CD8-positive, alpha-beta memory T cell (primary cell): Measurements from ENCODE around the gene RALA. TPM values are rescaled to one million over a fixed set of nuclear protein-coding genes. Genes with fewer than 3 reads are reported as not detected.
A peak's percentile ranks its signal among the peaks of the same experiment; 100 is the strongest.

Source experiments
- CTCF ChIA-PET: fragments of 350-600 bp; sonication (Branson Sonifier 250); formaldehyde crosslinking; loops from one replicate; lab custom pipeline; 2021; ENCODE audit warnings: antibody characterized with exemption; lab: Charles Lee
- POLR2A ChIA-PET: fragments of 350-600 bp; sonication (Branson Sonifier 250); formaldehyde crosslinking; loops from one replicate; lab custom pipeline; 2021; ENCODE audit warnings: antibody characterized with exemption; lab: Charles Lee
- DNase-seq, 5 donors: peaks; one replicate each; pipeline versions ENCODE4 v3.0.0 to v3.0.0-alpha.2; 2020 to 2022; ENCODE audit warnings: mixed read lengths in 1 of 5
- H3K27ac ChIP-seq: one replicate; pipeline ENCODE4 v1.7.0; 2013; ENCODE audit warnings: low read depth, mild to moderate bottlenecking, low read length, moderate library complexity
- H3K27me3 ChIP-seq: 2 replicates; pipeline ENCODE4 v1.7.0; 2013; ENCODE audit warnings: low read length, mild to moderate bottlenecking; ENCODE audit not compliant: insufficient read depth, poor library complexity, severe bottlenecking
- H3K36me3 ChIP-seq: 2 replicates; pipeline ENCODE4 v1.7.0; 2013; ENCODE audit warnings: mild to moderate bottlenecking, low read length, moderate library complexity; ENCODE audit not compliant: insufficient read depth
- H3K4me1 ChIP-seq: 2 replicates; pipeline ENCODE4 v1.7.0; 2013; ENCODE audit warnings: mild to moderate bottlenecking, low read length, moderate library complexity; ENCODE audit not compliant: insufficient read depth
- H3K4me3 ChIP-seq: 2 replicates; pipeline ENCODE4 v1.7.0; 2013; ENCODE audit warnings: mild to moderate bottlenecking, low read length
- H3K9me3 ChIP-seq: 2 replicates; pipeline ENCODE4 v1.7.0; 2013; ENCODE audit warnings: mild to moderate bottlenecking, low read length
- H3K27ac Mint-ChIP-seq, 8 donors: one replicate each; pipeline ENCODE4 v1.8.0; 2020 to 2021; ENCODE audit warnings: mixed read lengths in 8 of 8, mild to moderate bottlenecking in 6 of 8, inconsistent platforms in 3 of 8, moderate library complexity in 3 of 8
- H3K27me3 Mint-ChIP-seq, 2 donors: one replicate each; pipeline ENCODE4 v1.8.0; 2020 to 2021; ENCODE audit warnings: mixed read lengths in 2 of 2, mild to moderate bottlenecking in 1 of 2, moderate library complexity in 1 of 2
- H3K36me3 Mint-ChIP-seq, 3 donors: one replicate each; pipeline ENCODE4 v1.8.0; 2020 to 2021; ENCODE audit warnings: mixed read lengths in 3 of 3, inconsistent platforms in 1 of 3, mild to moderate bottlenecking in 1 of 3
- H3K4me1 Mint-ChIP-seq, 3 donors: one replicate each; pipeline ENCODE4 v1.8.0; 2020 to 2021; ENCODE audit warnings: mixed read lengths in 3 of 3, inconsistent platforms in 1 of 3, mild to moderate bottlenecking in 1 of 3
- H3K4me3 Mint-ChIP-seq, 7 donors: one replicate each; pipeline ENCODE4 v1.8.0; 2020 to 2021; ENCODE audit warnings: mixed read lengths in 7 of 7, mild to moderate bottlenecking in 6 of 7, moderate library complexity in 4 of 7, inconsistent platforms in 2 of 7
- H3K9me3 Mint-ChIP-seq, 5 donors: one replicate each; pipeline ENCODE4 v1.8.0; 2020 to 2022; ENCODE audit warnings: mixed read lengths in 5 of 5, mild to moderate bottlenecking in 3 of 5, moderate library complexity in 2 of 5, inconsistent platforms in 1 of 5
- polyA plus RNA-seq: library from polyadenylated mRNA; unstranded; fragments of 300-500 nt; fragmentation: Illumina TruSeq; gene quantifications from one replicate; pipeline ENCODE4 v1.2.3, GENCODE V29; 2021
- total RNA-seq, 2 experiments: library from RNA; stranded (reverse); gene quantifications; one replicate each; pipeline ENCODE4 v1.2.3, GENCODE V29; 2021

RALA gene
- total and polyA plus RNA-seq, 3 experiments from 2014 or later: 32.9 to 38.6 (median 33.0) TPM

- Histone ChIP-seq H3K27ac (no peak overlapping the region), H3K4me3 (no peak overlapping the region), H3K9me3 (no peaks in the 10 kb centered on the region), H3K4me1 (peaks cover 6% of the 10 kb centered on the region), H3K36me3 (no peaks in the 10 kb centered on the region), H3K27me3 (no peaks in the 10 kb centered on the region)
- DNase-seq: no peak
- H3K27me3 Mint-ChIP-seq: peaks cover 2 to 5% of the 10 kb centered on the region in 2 donors
- no peak overlapping the region for H3K4me3 Mint-ChIP-seq
- H3K9me3 Mint-ChIP-seq: no peaks in the 10 kb centered on the region
- peaks cover 6 to 13% (median 6%) of the 10 kb centered on the region in 3 donors for H3K4me1 Mint-ChIP-seq
- no peak overlapping the region for H3K27ac Mint-ChIP-seq
- ChIA-PET POLR2A (no interaction called here), CTCF (interaction anchor here (1.6 kb wide), 1 partner anchor 147 kb away, joined by 3 read pairs; no protein-coding TSS in a partner anchor)
- no peaks in the 10 kb centered on the region for H3K36me3 Mint-ChIP-seq
Observed at GRCh38 chr7:39727231-39728012, 104.0 kb downstream of the RALA start.

GRCh38 chr7:39732837-39733804 lies 109.7 kb downstream of the RALA start:
- peak overlapping the region; percentile 75 for H3K4me3 ChIP-seq
- CTCF ChIA-PET: interaction anchor here (0.8 to 19.5 kb wide), 7 partner anchors 9 to 402 kb away, joined by 3 to 346 read pairs (median 6); partner anchors contain the start of genes MPLKIP, SUGCT and YAE1
- Mint-ChIP-seq H3K36me3 (peaks cover 0 to 2% (median 0%) of the 10 kb centered on the region in 3 donors), H3K27me3 (no peaks in the 10 kb centered on the region), H3K4me1 (peaks cover 41 to 65% (median 47%) of the 10 kb centered on the region in 3 donors), H3K4me3 (peak overlapping the region; percentile 91 to 98 (median 94)), H3K27ac (peak overlapping the region; percentile 91 to 99 (median 97)), H3K9me3 (no peaks in the 10 kb centered on the region)
- H3K27ac ChIP-seq: peak overlapping the region; percentile 85
- H3K9me3 ChIP-seq: no peaks in the 10 kb centered on the region
- DNase-seq: peak; percentile 87 to 97 (median 92)
- H3K27me3 ChIP-seq: no peaks in the 10 kb centered on the region
- H3K36me3 ChIP-seq: no peaks in the 10 kb centered on the region
- POLR2A ChIA-PET: interaction anchor here (0.7 to 2.3 kb wide), 4 partner anchors 110 to 166 kb away, joined by 3 to 14 read pairs (median 4); partner anchors contain the start of gene RALA
- peaks cover 25% of the 10 kb centered on the region for H3K4me1 ChIP-seq

GRCh38 chr7:39733881-39734632 lies 110.7 kb downstream of the RALA start:
- Mint-ChIP-seq H3K27me3 (no peaks in the 10 kb centered on the region), H3K36me3 (peaks cover 0 to 2% (median 0%) of the 10 kb centered on the region in 3 donors), H3K4me1 (peaks cover 43 to 68% (median 53%) of the 10 kb centered on the region in 3 donors), H3K4me3 (peak overlapping the region; percentile 91 to 98 (median 94)), H3K27ac (peak overlapping the region; percentile 91 to 99 (median 97)), H3K9me3 (no peaks in the 10 kb centered on the region)
- Histone ChIP-seq H3K27ac (peak overlapping the region; percentile 85), H3K4me3 (peak overlapping the region; percentile 75), H3K27me3 (no peaks in the 10 kb centered on the region), H3K4me1 (peaks cover 25% of the 10 kb centered on the region), H3K9me3 (no peaks in the 10 kb centered on the region), H3K36me3 (no peaks in the 10 kb centered on the region)
- no peak for DNase-seq
- ChIA-PET CTCF (interaction anchor here (1.5 to 19.5 kb wide), 6 partner anchors 8 to 167 kb away, joined by 4 to 346 read pairs (median 7); partner anchors contain the start of gene YAE1), POLR2A (interaction anchor here (1.3 to 2.3 kb wide), 3 partner anchors 111 to 167 kb away, joined by 4 to 14 read pairs (median 5); partner anchors contain the start of gene RALA)

GRCh38 chr7:39734633-39735004 lies 111.2 kb downstream of the RALA start:
- H3K27ac ChIP-seq: no peak overlapping the region
- CTCF ChIA-PET: interaction anchor here (5.6 to 19.5 kb wide), 2 partner anchors 11 to 155 kb away, joined by 51 to 346 read pairs; no protein-coding TSS in a partner anchor
- H3K4me3 Mint-ChIP-seq: peak overlapping the region; percentile 46 to 98 (median 94)
- POLR2A ChIA-PET: interaction anchor here (0.7 to 2.3 kb wide), 2 partner anchors 111 to 214 kb away, joined by 4 to 14 read pairs; partner anchors contain the start of gene RALA
- DNase-seq: no peak
- peaks cover 0 to 2% (median 0%) of the 10 kb centered on the region in 3 donors for H3K36me3 Mint-ChIP-seq
- no peaks in the 10 kb centered on the region for H3K9me3 Mint-ChIP-seq
- H3K9me3 ChIP-seq: no peaks in the 10 kb centered on the region
- peaks cover 43 to 70% (median 57%) of the 10 kb centered on the region in 3 donors for H3K4me1 Mint-ChIP-seq
- H3K27me3 ChIP-seq: no peaks in the 10 kb centered on the region
- no peaks in the 10 kb centered on the region for H3K36me3 ChIP-seq
- no peaks in the 10 kb centered on the region for H3K27me3 Mint-ChIP-seq
- peaks cover 25% of the 10 kb centered on the region for H3K4me1 ChIP-seq
- peak overlapping the region; percentile 91 to 99 (median 95) for H3K27ac Mint-ChIP-seq
- H3K4me3 ChIP-seq: no peak overlapping the region

- peaks cover 25% of the 10 kb centered on the region for H3K4me1 ChIP-seq
- ChIA-PET POLR2A (interaction anchor here (0.7 kb wide), 1 partner anchor 169 kb away, joined by 3 read pairs; the partner anchor contains the start of gene YAE1), CTCF (interaction anchor here (1.9 to 19.5 kb wide), 3 partner anchors 10 to 156 kb away, joined by 5 to 346 read pairs (median 51); no protein-coding TSS in a partner anchor)
- H3K9me3 ChIP-seq: no peaks in the 10 kb centered on the region
- no peaks in the 10 kb centered on the region for H3K27me3 Mint-ChIP-seq
- no peaks in the 10 kb centered on the region for H3K27me3 ChIP-seq
- peak overlapping the region in 7 of 8 donors; percentile 9 to 99 (median 91) for H3K27ac Mint-ChIP-seq
- no peaks in the 10 kb centered on the region for H3K36me3 ChIP-seq
- H3K36me3 Mint-ChIP-seq: peaks cover 0 to 2% (median 0%) of the 10 kb centered on the region in 3 donors
- H3K9me3 Mint-ChIP-seq: no peaks in the 10 kb centered on the region
- no peak for DNase-seq
- no peak overlapping the region for H3K4me3 ChIP-seq
- peaks cover 45 to 76% (median 62%) of the 10 kb centered on the region in 3 donors for H3K4me1 Mint-ChIP-seq
- H3K4me3 Mint-ChIP-seq: peak overlapping the region; percentile 21 to 98 (median 31)
- H3K27ac ChIP-seq: no peak overlapping the region
Observed at GRCh38 chr7:39735903-39736302, 112.5 kb downstream of the RALA start.

GRCh38 chr7:39741942-39742623 lies 118.7 kb downstream of the RALA start:
- H3K27ac ChIP-seq: no peak overlapping the region
- Mint-ChIP-seq H3K9me3 (no peaks in the 10 kb centered on the region), H3K27me3 (no peaks in the 10 kb centered on the region), H3K4me3 (no peak overlapping the region), H3K27ac (peak overlapping the region in 4 of 8 donors; percentile 17 to 50 (median 46)), H3K4me1 (peaks cover 11 to 29% (median 22%) of the 10 kb centered on the region in 3 donors), H3K36me3 (peaks cover 0 to 2% (median 0%) of the 10 kb centered on the region in 3 donors)
- no peaks in the 10 kb centered on the region for H3K4me1 ChIP-seq
- peak; percentile 12 to 54 (median 28) for DNase-seq
- no peaks in the 10 kb centered on the region for H3K36me3 ChIP-seq
- no peak overlapping the region for H3K4me3 ChIP-seq
- H3K27me3 ChIP-seq: no peaks in the 10 kb centered on the region
- POLR2A ChIA-PET: no interaction called here
- CTCF ChIA-PET: interaction anchor here (1.0 to 19.5 kb wide), 4 partner anchors 9 to 163 kb away, joined by 3 to 346 read pairs (median 6); partner anchors contain the start of gene RALA
- H3K9me3 ChIP-seq: no peaks in the 10 kb centered on the region
